GM12892 (cell line): ENCODE data around the gene MTOR.

Experiments used
- DNase-seq: peaks from one replicate; pipeline ENCODE4 v3.0.0; 2011; ENCODE audit not compliant: insufficient read length
- FAIRE-seq: peaks from 2 replicates; lab custom pipeline; 2011; peaks lifted over from hg19 to GRCh38; lab: Jason Lieb, UNC
- POLR2A ChIP-seq: IDR thresholded peaks from 2 replicates; pipeline ENCODE4 v1.6.1; 2011; ENCODE audit warnings: low read depth, low read length, control low read depth
- POLR2AphosphoS5 ChIP-seq: IDR thresholded peaks from 2 replicates; pipeline ENCODE4 v1.6.1; 2011; ENCODE audit warnings: low read depth, low read length, control low read depth
- TAF1 ChIP-seq: IDR thresholded peaks from 2 replicates; pipeline ENCODE4 v1.6.1; 2011; ENCODE audit warnings: low read depth, mild to moderate bottlenecking, control low read depth, low read length, borderline replicate concordance

The MTOR gene

GRCh38 chr1:11158720-11159321 lies 103.5 kb downstream of the MTOR start:
- FAIRE-seq = no peak
- DNase-seq = no peak
- TF ChIP-seq POLR2AphosphoS5 (no peak), TAF1 (no peak), POLR2A (no peak)

DNA sequence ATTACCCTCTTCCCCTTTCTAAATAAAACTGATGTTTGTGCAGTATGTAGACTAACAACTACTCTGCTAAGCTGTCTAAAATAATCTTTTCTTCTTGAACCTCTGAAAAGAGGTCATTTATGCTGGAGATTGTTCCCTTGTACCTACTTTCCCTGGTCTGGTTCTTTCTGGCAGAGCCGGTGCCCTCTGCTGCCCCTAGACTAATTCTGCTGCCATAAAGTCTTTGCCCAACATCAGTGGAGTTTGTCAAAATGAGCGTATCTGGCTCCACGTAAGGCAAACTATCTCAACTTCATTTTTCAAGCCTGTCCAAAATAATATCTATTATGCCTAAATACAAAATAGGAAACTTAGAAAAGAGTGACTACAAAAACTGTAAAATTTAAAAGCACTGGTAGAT lies 104.1 kb downstream of the MTOR start:
- FAIRE-seq (no peak), DNase-seq (no peak)

DNA sequence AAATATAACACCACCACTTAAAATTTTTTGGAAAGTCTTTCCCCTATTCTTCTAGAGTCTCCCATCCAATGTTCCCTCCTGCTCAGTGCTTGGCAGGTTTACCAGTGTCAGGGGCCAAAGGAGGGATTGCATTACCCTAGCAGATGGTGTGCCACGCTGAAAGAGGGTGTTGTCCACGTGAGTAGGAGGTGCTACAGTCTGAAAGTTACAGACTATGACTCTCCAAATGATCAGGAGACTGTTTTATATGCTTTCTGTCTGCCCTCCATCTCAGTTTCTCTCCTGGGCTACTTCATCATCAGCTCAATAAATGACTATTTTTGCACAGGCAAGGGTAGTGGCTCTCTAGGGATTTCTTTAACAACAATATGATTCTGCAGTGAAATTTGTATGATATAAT lies 104.5 kb downstream of the MTOR start:
- no peak for FAIRE-seq
- DNase-seq = no peak
- no peak for TF ChIP-seq TAF1
- no peak for TF ChIP-seq POLR2A
- no peak for TF ChIP-seq POLR2AphosphoS5

More for the DNA sequence above, 104.1 kb downstream of the MTOR start:
- TF ChIP-seq POLR2AphosphoS5 (no peak), POLR2A (no peak), TAF1 (no peak)

DNA sequence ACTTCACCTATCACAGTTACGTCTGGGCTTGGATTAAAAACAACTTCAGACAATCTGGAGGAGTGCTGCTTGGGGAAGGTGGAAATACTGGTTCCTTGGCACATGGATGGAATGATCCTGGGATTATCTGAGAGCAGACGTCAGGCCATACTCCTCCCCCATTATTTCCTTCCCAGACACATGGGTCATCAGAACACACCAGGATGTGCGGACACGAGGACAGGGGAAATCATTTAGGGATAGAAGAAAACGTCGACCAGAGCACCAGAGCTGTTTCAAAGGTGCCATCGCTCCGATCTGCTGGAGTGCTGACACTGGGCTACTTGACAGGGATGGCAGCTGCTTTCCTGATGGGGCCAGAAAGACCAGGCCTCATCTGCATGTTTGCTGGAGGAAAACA lies 105.0 kb downstream of the MTOR start:
- FAIRE-seq = no peak

DNA sequence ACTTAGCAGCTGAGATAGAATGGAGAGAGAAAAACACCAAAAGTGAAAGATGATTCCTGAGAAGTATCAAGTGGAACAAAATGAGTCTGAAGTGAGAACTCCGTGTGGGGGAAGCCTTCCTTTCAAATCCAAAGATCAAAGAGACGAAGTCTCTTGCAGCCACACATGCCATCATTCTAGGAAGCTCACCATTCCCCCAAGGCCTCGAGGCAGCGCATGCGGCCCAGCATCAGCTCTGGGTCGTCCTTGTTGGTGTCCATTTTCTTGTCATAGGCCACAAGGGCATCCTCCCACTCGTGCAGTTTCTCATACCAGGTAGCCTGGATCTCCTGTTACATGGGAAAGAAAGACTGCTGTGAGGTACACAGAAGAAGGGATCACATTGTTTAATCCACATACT lies 105.4 kb downstream of the MTOR start:
- FAIRE-seq (no peak), DNase-seq (no peak)
- TF ChIP-seq POLR2A (no peak), POLR2AphosphoS5 (no peak), TAF1 (no peak)

More for the DNA sequence above, 105.0 kb downstream of the MTOR start:
- TF ChIP-seq POLR2A (no peak), POLR2AphosphoS5 (no peak), TAF1 (no peak)
- DNase-seq = no peak

- no peak for DNase-seq
- FAIRE-seq = no peak
Observed at GRCh38 chr1:11156441-11156840, 105.9 kb downstream of the MTOR start.

DNA sequence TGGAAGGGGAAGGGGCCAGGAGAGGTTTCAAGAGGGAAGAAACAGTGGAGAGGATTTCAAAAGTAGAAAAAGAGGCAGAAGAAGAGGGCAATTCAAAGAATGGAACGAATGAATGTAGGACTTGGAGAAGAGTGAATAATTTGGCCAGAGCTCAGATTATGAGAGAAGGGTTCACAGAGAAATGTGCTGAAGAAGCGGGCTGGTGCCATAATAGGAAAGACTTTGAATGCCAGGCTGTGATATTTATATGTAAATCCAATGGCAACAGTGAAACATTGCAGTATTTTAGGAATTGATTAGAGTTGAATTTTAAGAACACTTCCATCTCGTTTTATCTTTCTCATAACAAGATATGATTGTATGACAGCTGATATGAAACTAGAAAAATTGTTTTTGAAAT lies 109.2 kb downstream of the MTOR start:
- TF ChIP-seq TAF1 (no peak), POLR2AphosphoS5 (no peak), POLR2A (no peak)
- DNase-seq (no peak), FAIRE-seq (no peak)

More at GRCh38 chr1:11156441-11156840, 105.9 kb downstream of the MTOR start:
- TF ChIP-seq TAF1 (no peak), POLR2A (no peak), POLR2AphosphoS5 (no peak)

GRCh38 chr1:11152755-11153154 lies 109.6 kb downstream of the MTOR start:
- FAIRE-seq (no peak), DNase-seq (no peak)
- TF ChIP-seq POLR2AphosphoS5 = no peak
- no peak for TF ChIP-seq POLR2A
- TF ChIP-seq TAF1 = no peak

- TF ChIP-seq TAF1 = no peak
- no peak for TF ChIP-seq POLR2A
- TF ChIP-seq POLR2AphosphoS5 = no peak
- FAIRE-seq (no peak), DNase-seq (no peak)
Observed at GRCh38 chr1:11151826-11152612, 110.3 kb downstream of the MTOR start.

DNA sequence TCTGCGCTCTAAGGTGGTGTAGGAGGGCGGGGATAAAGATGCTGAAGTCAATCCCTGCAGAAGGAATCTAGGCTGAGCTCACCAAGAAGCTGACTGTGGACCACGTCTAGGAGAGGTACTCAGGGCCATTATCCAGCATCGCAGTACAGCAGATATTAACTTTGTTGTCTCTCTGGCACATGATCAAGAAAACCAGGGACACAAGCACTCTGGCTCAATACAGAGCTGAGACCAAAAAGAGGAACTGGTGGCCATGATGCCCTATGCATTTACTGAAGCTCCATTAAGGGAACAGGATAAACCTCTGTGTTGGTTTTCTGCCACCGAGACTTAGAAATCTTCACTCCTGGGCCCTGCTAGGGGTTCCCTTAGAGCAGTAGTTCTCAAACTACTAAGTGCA lies 111.2 kb downstream of the MTOR start:
- no peak for FAIRE-seq
- no peak for DNase-seq
- TF ChIP-seq POLR2A = no peak
- TF ChIP-seq POLR2AphosphoS5 = no peak
- no peak for TF ChIP-seq TAF1

DNA sequence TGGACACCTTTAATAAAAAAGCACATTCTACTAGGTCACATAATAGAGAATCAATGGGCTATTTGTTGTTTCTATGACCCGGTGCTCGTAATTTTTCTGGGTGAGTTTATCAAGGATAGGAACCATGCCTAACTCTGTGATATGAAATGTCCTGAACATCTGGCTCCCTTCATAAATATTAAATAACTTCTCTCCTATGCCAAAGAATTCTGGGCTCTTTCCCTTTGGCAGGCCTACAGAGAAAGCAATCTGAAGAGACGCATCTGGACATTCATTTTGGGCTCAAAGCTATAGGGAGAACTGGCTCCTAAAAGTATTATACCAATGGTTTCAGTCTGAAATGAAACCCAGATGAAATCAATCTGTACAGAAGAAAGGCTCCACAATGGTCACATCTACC lies 112.0 kb downstream of the MTOR start:
- FAIRE-seq (no peak), DNase-seq (no peak)
- TF ChIP-seq POLR2A (no peak), POLR2AphosphoS5 (no peak), TAF1 (no peak)
